SKM-1 treated with dmso at 0.1 percent for 144 hours (cell line): ENCODE measurements around the gene F5.

Source experiments
- DNase-seq: peaks from one replicate; lab custom pipeline; 2025; ENCODE audit not compliant: unreplicated experiment; lab: John Stamatoyannopoulos, UW

F5 gene

GRCh38 chr1:169586395-169587255 lies at the start of gene F5:
Gene F5 (minus strand): TSS chr1:169586481. CDS start chr1:169586386, 95 bp downstream.
- peak; percentile 87 for DNase-seq

- DNase-seq, result no peak
Observed at GRCh38 chr1:169634877-169635276, 48.6 kb upstream of the F5 start.

- DNase-seq, result no peak
Observed at GRCh38 chr1:169634145-169634544, 47.9 kb upstream of the F5 start.

GRCh38 chr1:169631249-169631648 lies 45.0 kb upstream of the F5 start:
- no peak for DNase-seq

- DNase-seq, result no peak
Observed at GRCh38 chr1:169630006-169630405, 43.7 kb upstream of the F5 start, which contains the start of gene SELP. Gene SELP (minus strand): TSS chr1:169630124. CDS start chr1:169630074, 50 bp downstream.

- peak; percentile 22 for DNase-seq
Observed at GRCh38 chr1:169624912-169625311, 38.6 kb upstream of the F5 start.

GRCh38 chr1:169624122-169624521 lies 37.8 kb upstream of the F5 start:
- DNase-seq, result no peak

GRCh38 chr1:169623132-169623926 lies 37.0 kb upstream of the F5 start:
- no peak for DNase-seq

- DNase-seq, result no peak
Observed at GRCh38 chr1:169620565-169620964, 34.3 kb upstream of the F5 start.

GRCh38 chr1:169618367-169618766 lies 32.1 kb upstream of the F5 start:
- DNase-seq, result no peak

- no peak for DNase-seq
Observed at GRCh38 chr1:169615803-169616202, 29.5 kb upstream of the F5 start.

- no peak for DNase-seq
Observed at GRCh38 chr1:169610858-169611257, 24.6 kb upstream of the F5 start.

GRCh38 chr1:169610108-169610507 lies 23.8 kb upstream of the F5 start:
- no peak for DNase-seq

GRCh38 chr1:169608226-169608625 lies 21.9 kb upstream of the F5 start:
- DNase-seq, result no peak

- DNase-seq, result peak; percentile 99
Observed at GRCh38 chr1:169604781-169605560, 18.7 kb upstream of the F5 start.

- DNase-seq, result peak; percentile 57
Observed at GRCh38 chr1:169601096-169601881, 15.0 kb upstream of the F5 start.

GRCh38 chr1:169595764-169596711 lies 9.8 kb upstream of the F5 start:
- DNase-seq, result no peak

GRCh38 chr1:169594391-169594790 lies 8.1 kb upstream of the F5 start:
- no peak for DNase-seq

GRCh38 chr1:169590932-169591331 lies 4.7 kb upstream of the F5 start:
- no peak for DNase-seq
